D721Med (cell line): Measurements from ENCODE around the gene MECP2.

Source experiments
- DNase-seq: peaks from one replicate; pipeline ENCODE4 v3.0.0; 2011; ENCODE audit warnings: low spot score; ENCODE audit not compliant: insufficient read length
- FAIRE-seq: peaks from 2 replicates; lab custom pipeline; 2011; peaks lifted over from hg19 to GRCh38; lab: Jason Lieb, UNC
- CTCF ChIP-seq: IDR thresholded peaks from 2 replicates; pipeline ENCODE4 v1.5.1; 2012; ENCODE audit warnings: mild to moderate bottlenecking, control low read depth; ENCODE audit not compliant: insufficient read depth; ENCODE audit errors: missing control alignments

The MECP2 gene

GRCh38 chrX:154094833-154095232 lies 2.7 kb downstream of the MECP2 start:
- TF ChIP-seq CTCF, result no peak
- no peak for FAIRE-seq
- no peak for DNase-seq

GRCh38 chrX:154093965-154094364 lies 3.6 kb downstream of the MECP2 start:
- DNase-seq, result no peak
- TF ChIP-seq CTCF, result no peak
- no peak for FAIRE-seq

- TF ChIP-seq CTCF, result no peak
- FAIRE-seq (no peak), DNase-seq (no peak)
Observed at GRCh38 chrX:154092371-154092770, 5.1 kb downstream of the MECP2 start.

GRCh38 chrX:154091678-154092077 lies 5.8 kb downstream of the MECP2 start:
- FAIRE-seq, result no peak
- DNase-seq, result no peak
- no peak for TF ChIP-seq CTCF

- FAIRE-seq (no peak), DNase-seq (no peak)
- TF ChIP-seq CTCF, result no peak
Observed at GRCh38 chrX:154090731-154091130, 6.8 kb downstream of the MECP2 start.

GRCh38 chrX:154084449-154085300 lies 12.8 kb downstream of the MECP2 start:
- DNase-seq (no peak), FAIRE-seq (no peak)
- no peak for TF ChIP-seq CTCF

GRCh38 chrX:154083126-154083517 lies 14.4 kb downstream of the MECP2 start:
- DNase-seq, result no peak
- TF ChIP-seq CTCF, result no peak
- FAIRE-seq, result no peak
